ENCODE data around the gene DLG2.
"Not testable (repeated sequence)": the region's sequence is repeated elsewhere in the genome, so short reads cannot be mapped to it uniquely, and the experiment has no call there.

DNA sequence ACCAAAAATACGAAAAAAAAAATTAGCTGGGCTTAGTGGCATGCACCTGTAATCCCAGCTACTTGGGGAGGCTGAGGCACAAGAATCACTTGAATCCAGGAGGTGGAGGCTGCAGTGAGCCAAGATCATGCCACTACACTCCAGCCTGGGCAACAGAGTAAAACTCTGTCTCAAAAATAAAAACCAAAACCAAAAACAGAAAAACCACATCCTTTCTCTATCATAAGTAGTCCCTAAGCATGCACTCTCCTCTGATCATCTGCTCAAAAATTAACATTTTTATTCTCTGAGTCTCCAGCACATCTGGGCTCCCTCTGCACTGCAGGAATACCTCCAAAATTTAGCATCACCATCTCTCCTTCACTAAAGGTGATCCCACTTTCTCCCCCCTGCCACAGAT is 516.9 kb downstream of the DLG2 start:
- TF ChIP-seq, protein P1, sequence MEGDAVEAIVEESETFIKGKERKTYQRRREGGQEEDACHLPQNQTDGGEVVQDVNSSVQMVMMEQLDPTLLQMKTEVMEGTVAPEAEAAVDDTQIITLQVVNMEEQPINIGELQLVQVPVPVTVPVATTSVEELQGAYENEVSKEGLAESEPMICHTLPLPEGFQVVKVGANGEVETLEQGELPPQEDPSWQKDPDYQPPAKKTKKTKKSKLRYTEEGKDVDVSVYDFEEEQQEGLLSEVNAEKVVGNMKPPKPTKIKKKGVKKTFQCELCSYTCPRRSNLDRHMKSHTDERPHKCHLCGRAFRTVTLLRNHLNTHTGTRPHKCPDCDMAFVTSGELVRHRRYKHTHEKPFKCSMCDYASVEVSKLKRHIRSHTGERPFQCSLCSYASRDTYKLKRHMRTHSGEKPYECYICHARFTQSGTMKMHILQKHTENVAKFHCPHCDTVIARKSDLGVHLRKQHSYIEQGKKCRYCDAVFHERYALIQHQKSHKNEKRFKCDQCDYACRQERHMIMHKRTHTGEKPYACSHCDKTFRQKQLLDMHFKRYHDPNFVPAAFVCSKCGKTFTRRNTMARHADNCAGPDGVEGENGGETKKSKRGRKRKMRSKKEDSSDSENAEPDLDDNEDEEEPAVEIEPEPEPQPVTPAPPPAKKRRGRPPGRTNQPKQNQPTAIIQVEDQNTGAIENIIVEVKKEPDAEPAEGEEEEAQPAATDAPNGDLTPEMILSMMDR (IDR thresholded peaks at IDR 0.05) = not testable (repeated sequence)
- not testable (repeated sequence) for TF ChIP-seq ZFX (IDR thresholded peaks at IDR 0.05; ENCODE audit: borderline replicate concordance)

All from 22Rv1 (cell line).